ENCODE measurements around the gene DHRS11.

Gene DHRS11

GRCh38 chr17:36614081-36614480 is 22.4 kb downstream of the DHRS11 start:
- no peak for DNase-seq (ENCODE audit: low read depth, low spot score)

GRCh38 chr17:36614933-36615332 is 23.3 kb downstream of the DHRS11 start:
- DNase-seq (ENCODE audit: low read depth, low spot score): no peak

- no peak for DNase-seq (ENCODE audit: low read depth, low spot score)
Measured at GRCh38 chr17:36616061-36617029, 24.7 kb downstream of the DHRS11 start.

GRCh38 chr17:36617773-36618172 is 26.1 kb downstream of the DHRS11 start:
- DNase-seq (ENCODE audit: low read depth, low spot score): no peak

GRCh38 chr17:36623281-36623680 is 31.6 kb downstream of the DHRS11 start:
- no peak for DNase-seq (ENCODE audit: low read depth, low spot score)

GRCh38 chr17:36625188-36625587 is 33.5 kb downstream of the DHRS11 start:
- DNase-seq (ENCODE audit: low read depth, low spot score): no peak

- no peak for DNase-seq (ENCODE audit: low read depth, low spot score)
Measured at GRCh38 chr17:36627101-36627500, 35.4 kb downstream of the DHRS11 start.

GRCh38 chr17:36628576-36628975 is 36.9 kb downstream of the DHRS11 start:
- DNase-seq (ENCODE audit: low read depth, low spot score): no peak

- no peak for DNase-seq (ENCODE audit: low read depth, low spot score)
Measured at GRCh38 chr17:36629252-36629847, 37.7 kb downstream of the DHRS11 start.

- DNase-seq (ENCODE audit: low read depth, low spot score): no peak
Measured at GRCh38 chr17:36629970-36630502, 38.4 kb downstream of the DHRS11 start.

- DNase-seq (ENCODE audit: low read depth, low spot score): no peak
Measured at GRCh38 chr17:36631022-36631421, 39.3 kb downstream of the DHRS11 start.

- DNase-seq (ENCODE audit: low read depth, low spot score): no peak
Measured at GRCh38 chr17:36632916-36633771, 41.5 kb downstream of the DHRS11 start.

- DNase-seq (ENCODE audit: low read depth, low spot score): no peak
Measured at GRCh38 chr17:36640346-36640745, 48.7 kb downstream of the DHRS11 start.

- DNase-seq (ENCODE audit: low read depth, low spot score): no peak
Measured at GRCh38 chr17:36640836-36641235, 49.2 kb downstream of the DHRS11 start.

GRCh38 chr17:36641331-36641876 is 49.7 kb downstream of the DHRS11 start:
- no peak for DNase-seq (ENCODE audit: low read depth, low spot score)

- no peak for DNase-seq (ENCODE audit: low read depth, low spot score)
Measured at GRCh38 chr17:36641877-36642845, 50.5 kb downstream of the DHRS11 start.

- DNase-seq (ENCODE audit: low read depth, low spot score): no peak
Measured at GRCh38 chr17:36643086-36643685, 51.5 kb downstream of the DHRS11 start.

- DNase-seq (ENCODE audit: low read depth, low spot score): no peak
Measured at GRCh38 chr17:36645422-36645821, 53.7 kb downstream of the DHRS11 start.

GRCh38 chr17:36647636-36648035 is 56.0 kb downstream of the DHRS11 start:
- DNase-seq (ENCODE audit: low read depth, low spot score): no peak
